ENCODE data around the gene DOCK9. TPM values are rescaled to one million over a fixed set of nuclear protein-coding genes. Genes with fewer than 3 reads are reported as not detected.

Gene DOCK9
- polyA plus RNA-seq, 3 donors, result 0.01 TPM; not detected in 2

DNA sequence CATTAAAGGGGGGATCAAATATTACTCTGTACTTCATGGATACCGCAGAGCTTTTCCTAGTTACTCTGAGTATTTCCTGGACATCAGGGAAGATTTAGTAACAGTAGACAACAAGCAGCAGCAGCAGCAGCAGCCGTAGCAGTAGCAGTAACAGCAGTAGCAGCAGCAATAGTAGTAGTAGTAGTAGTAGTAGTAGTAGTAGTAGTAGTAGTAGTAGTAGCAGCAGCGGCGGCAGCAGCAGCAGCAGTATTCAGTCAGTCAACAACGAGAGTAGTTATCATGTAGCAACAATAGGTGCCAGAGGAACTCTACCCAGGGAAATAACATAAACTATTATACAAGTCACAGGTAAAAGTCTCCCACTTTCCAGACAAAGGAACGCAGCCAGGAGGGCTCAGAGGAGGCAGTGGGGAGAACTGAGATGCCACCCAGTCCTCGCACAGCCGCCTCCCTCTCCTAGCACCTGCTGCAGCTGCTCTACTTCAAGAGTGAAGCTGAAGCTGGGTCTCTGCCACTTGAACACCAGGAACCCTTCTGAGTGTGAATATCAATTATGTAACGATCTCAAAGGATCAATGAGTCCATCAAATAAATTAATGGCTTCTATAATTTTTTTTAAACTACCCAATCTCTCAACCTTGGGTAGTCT, 1.3 kb upstream of the DOCK9 start:
- Mint-ChIP-seq H3K9me3 (no peaks in the 10 kb centered on the region), H3K4me1 (peaks cover 19% of the 10 kb centered on the region), H3K36me3 (no peaks in the 10 kb centered on the region), H3K27ac (no peak overlapping the region), H3K27me3 (ENCODE audit: low read depth in 3 of 3) (peaks cover 14 to 65% (median 39%) of the 10 kb centered on the region in 3 donors), H3K4me3 (no peak overlapping the region)
- Histone ChIP-seq H3K9me3 (replicated peaks in 1 of 2; ENCODE audit: control insufficient read depth in 1 of 2, insufficient read depth in 1 of 2, low read length in 2 of 2) (no peaks in the 10 kb centered on the region), H3K4me1 (ENCODE audit: control insufficient read depth in 1 of 2, insufficient read depth in 2 of 2, low read length in 2 of 2) (peaks cover 18 to 22% of the 10 kb centered on the region in 2 donors), H3K9ac (ENCODE audit: insufficient read depth, low read length, poor library complexity, severe bottlenecking) (no peak overlapping the region), H3K27me3 (ENCODE audit: control insufficient read depth in 2 of 2, insufficient read depth in 2 of 2, low read length in 2 of 2) (peaks cover 31 to 44% of the 10 kb centered on the region in 2 donors), H3K27ac (ENCODE audit: low read depth in 1 of 2, low read length in 2 of 2) (no peak overlapping the region), H3K36me3 (replicated peaks in 1 of 2; ENCODE audit: control insufficient read depth in 1 of 2, insufficient read depth in 2 of 2, low read length in 2 of 2) (no peaks in the 10 kb centered on the region), H4K20me1 (ENCODE audit: insufficient read depth, low read length) (no peaks in the 10 kb centered on the region), H2AFZ (ENCODE audit: insufficient read depth, low read depth, low read length, poor library complexity, severe bottlenecking) (no peak overlapping the region), H3K4me2 (replicated peaks; ENCODE audit: extremely low read depth, low read length, poor library complexity, severe bottlenecking) (no peak overlapping the region), H3K4me3 (replicated peaks in 1 of 3; ENCODE audit: low read depth in 2 of 3, low read length in 3 of 3) (no peak overlapping the region), H3K79me2 (ENCODE audit: insufficient read depth, low read length) (no peaks in the 10 kb centered on the region)
- intact Hi-C loops (cut with micrococcal nuclease), result no loop called here
- TF ChIP-seq CTCF (IDR thresholded peaks at IDR 0.05), result no peak
- WGBS (ENCODE audit: insufficient coverage), result 88% methylated on average over 6 of the region's 9 CpGs
- DNase-seq, result no peak

- Histone ChIP-seq H3K4me1 (ENCODE audit: control insufficient read depth in 1 of 2, insufficient read depth in 2 of 2, low read length in 2 of 2) (peaks cover 25 to 30% of the 10 kb centered on the region in 2 donors), H3K9ac (ENCODE audit: insufficient read depth, low read length, poor library complexity, severe bottlenecking) (no peak overlapping the region), H3K36me3 (replicated peaks in 1 of 2; ENCODE audit: control insufficient read depth in 1 of 2, insufficient read depth in 2 of 2, low read length in 2 of 2) (no peaks in the 10 kb centered on the region), H3K4me3 (replicated peaks in 1 of 3; ENCODE audit: low read depth in 2 of 3, low read length in 3 of 3) (no peak overlapping the region), H3K9me3 (replicated peaks in 1 of 2; ENCODE audit: control insufficient read depth in 1 of 2, insufficient read depth in 1 of 2, low read length in 2 of 2) (no peaks in the 10 kb centered on the region), H3K27ac (ENCODE audit: low read depth in 1 of 2, low read length in 2 of 2) (no peak overlapping the region), H3K4me2 (replicated peaks; ENCODE audit: extremely low read depth, low read length, poor library complexity, severe bottlenecking) (no peak overlapping the region), H4K20me1 (ENCODE audit: insufficient read depth, low read length) (no peaks in the 10 kb centered on the region), H2AFZ (ENCODE audit: insufficient read depth, low read depth, low read length, poor library complexity, severe bottlenecking) (no peak overlapping the region), H3K79me2 (ENCODE audit: insufficient read depth, low read length) (no peaks in the 10 kb centered on the region), H3K27me3 (ENCODE audit: control insufficient read depth in 2 of 2, insufficient read depth in 2 of 2, low read length in 2 of 2) (peaks cover 31 to 48% of the 10 kb centered on the region in 2 donors)
- Mint-ChIP-seq H3K4me3 (no peak overlapping the region), H3K27me3 (ENCODE audit: low read depth in 3 of 3) (peaks cover 18 to 64% (median 38%) of the 10 kb centered on the region in 3 donors), H3K9me3 (no peaks in the 10 kb centered on the region), H3K36me3 (no peaks in the 10 kb centered on the region), H3K4me1 (peaks cover 26% of the 10 kb centered on the region), H3K27ac (no peak overlapping the region)
- WGBS (ENCODE audit: insufficient coverage), result no CpG with 5 or more reads among the region's 3 CpGs
- intact Hi-C loops (cut with micrococcal nuclease), result no loop called here
- DNase-seq, result no peak
- TF ChIP-seq CTCF (IDR thresholded peaks at IDR 0.05), result no peak
These were observed 416 bp upstream of the DOCK9 start for GRCh38 chr13:98978280-98978679.

Data from CD14-positive monocyte (primary cell).